GM19240 (cell line): ENCODE data around the gene USP6.
"Not testable (repeated sequence)": the region's sequence is repeated elsewhere in the genome, so short reads cannot be mapped to it uniquely, and the experiment has no call there.

Source experiments
- DNase-seq: peaks from one replicate; pipeline ENCODE4 v3.0.0; 2011; ENCODE audit warnings: low spot score; ENCODE audit not compliant: insufficient read length

USP6 gene

DNA sequence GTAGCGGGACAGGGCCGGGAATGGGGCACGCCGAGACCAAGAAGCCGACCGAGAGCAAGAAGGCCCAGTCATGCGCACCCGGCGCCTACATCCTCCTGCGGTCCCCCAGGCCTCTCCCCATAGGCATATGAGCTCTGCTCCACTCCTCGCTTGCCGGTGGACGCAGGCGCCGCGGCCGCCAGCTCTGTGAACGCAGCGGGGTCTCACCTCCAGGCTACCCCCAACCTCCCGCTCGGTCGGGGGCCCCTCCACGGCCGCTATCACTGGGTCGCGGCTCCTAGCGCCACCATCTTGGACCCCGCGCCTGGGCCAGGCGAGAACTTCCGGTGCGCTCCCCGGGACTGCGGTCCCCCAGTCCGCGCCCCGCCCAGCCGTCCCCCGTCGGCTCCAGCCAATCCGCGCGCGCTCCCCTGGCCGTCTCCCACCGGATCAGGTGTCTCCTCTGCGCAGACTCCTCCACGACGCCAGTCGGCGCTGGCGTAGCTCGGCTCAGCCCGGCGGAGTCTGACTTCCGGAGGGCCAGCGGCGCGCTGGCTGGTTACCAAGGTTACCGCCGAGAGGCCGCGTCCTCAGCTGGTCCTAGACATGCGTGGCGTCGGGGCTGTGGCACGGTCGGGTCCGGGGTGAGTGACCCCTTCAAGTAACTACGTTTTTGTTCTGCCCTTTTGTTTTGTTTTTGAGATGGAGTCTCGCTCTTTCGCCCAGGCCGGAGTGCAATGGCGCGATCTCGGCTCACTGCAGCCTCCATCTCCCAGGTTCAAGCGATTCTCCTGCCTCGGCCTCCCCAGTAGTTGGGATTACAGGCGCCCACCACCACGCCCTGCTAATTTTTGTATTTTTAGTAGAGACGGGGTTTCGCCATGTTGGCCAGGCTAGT, 75.9 kb downstream of the USP6 start, which contains the start of gene ZNF594:
Gene ZNF594 (minus strand): TSS at position 328 of the 877 bp plus-strand sequence. CDS start 7,612 bp downstream, outside the sequence.
- DNase-seq: peak; percentile 93

DNA sequence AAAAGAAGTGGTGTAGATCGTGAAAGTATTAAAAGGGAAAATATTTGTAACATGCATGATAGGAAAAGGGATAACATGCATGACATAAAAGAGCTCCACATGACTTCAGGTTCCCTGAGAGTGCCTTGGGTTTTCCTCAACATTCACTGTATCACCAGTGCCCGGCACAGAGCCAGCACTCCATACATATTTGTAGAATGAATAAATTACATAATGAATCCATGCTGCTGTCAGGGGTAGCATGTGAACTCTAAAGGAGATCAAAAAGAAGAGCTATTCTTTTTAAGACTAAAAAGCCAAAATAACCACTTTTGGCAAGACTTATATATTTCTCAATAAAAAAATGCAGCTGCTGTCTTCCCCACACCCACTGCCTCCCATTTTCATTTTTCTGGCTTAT, 78.5 kb downstream of the USP6 start:
- no peak for DNase-seq

DNA sequence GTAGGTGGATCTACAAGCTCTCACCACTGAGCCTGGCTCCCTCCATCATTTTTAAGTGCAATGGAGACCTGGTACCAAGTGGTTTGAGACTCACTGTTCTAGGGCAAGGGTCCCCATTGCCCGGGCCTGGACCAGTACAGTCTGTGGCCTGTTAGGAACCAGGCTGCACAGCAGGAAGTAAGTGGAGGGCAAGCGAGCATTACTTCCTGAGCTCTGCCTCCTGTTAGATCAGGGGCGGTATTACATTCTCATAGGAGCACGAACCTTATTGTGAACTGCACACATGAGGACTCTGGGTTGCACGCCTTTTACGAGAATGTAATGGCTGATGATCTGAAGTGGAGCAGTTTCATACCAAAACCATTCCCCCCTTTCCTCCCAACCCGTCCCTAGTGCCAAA, 82.6 kb downstream of the USP6 start:
- DNase-seq: no peak

DNA sequence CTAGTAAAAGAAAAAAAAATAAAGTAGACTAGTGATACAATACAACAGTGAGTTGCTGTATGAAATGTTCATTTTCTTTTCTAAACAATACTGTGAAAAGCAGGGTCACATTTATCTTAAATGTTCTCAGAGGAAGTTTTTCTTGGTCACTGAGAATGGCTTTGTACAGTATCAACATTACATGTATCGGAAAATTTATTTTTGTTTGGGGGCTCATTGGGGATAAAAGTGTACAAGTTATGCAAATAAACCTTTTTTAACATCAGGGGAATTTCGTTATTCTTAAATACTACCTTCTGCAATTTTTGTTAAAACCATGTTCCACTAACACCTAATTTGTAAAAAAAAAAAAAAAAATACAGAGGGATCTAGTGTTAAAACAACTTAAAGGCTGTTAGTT, 84.5 kb downstream of the USP6 start:
- no peak for DNase-seq

DNA sequence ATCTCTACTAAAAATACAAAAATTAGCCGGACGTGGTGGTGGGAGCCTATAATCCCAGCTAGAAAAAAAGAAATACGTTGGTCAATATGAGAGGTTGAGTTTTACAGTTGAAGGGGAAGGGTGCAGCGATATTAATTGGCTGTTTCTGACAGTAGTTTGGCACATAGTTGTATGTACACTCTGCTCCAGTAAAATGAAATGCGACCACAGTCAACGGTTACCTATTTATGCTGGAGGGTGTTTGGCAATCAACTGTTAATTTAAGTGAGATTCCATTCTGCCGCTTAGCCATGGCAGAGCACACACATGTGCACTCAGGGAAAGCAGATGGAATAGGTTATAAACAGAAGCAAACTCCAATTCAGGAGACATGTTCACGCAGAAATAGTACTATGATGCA, 85.2 kb downstream of the USP6 start:
- DNase-seq: no peak

DNA sequence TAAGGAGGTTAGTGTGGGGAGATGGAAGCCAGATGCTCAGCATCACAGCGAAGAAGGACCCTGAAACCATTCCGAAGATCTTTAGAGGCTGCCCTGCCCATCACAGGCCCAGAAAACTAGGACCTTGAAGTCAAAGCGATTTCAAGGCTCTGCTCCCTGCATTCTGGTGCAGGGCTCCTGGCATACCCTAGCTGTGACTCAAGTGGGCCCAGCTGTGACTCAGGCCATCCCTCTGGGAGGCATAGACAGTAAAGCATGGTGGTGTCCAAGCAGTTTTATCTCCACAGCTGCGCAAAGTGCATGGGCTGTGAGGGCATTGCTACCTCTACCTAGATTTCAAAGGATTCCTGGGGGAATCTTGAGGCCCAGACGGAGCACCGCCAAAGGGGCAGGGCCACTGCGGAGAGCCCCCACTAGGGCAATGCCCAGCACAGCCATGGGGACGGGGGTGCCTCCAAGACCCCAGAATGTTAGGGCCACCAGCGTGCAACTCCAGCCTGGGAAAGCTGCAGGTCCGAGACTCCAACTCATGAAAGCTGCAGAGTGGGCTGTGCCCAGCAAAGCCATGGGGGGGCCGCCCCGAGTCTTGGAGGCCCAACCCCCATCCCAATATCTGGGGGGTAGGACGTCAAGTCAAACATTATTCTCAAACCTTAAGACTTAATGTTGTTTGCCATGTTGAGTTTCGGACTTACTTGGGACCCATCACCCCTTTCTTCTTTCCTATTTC, 87.5 kb downstream of the USP6 start:
- DNase-seq: no peak

DNA sequence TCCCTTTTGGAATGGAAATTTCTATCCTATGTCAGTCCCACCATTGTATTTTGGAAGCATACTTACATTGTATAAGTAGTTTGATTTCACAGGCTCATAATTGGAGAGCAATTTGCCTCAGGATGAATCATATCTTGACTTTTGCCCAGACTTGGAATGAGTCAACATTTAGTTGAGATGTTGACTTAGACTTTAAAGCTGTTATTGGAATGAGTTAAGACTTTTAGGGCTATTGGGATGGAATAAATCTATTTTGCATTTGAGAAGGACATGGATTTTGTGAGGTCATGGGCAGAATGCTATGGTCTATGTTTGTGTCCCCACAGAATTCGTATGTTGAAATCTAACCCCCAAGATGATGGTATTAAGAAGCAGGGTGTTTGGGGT, 88.1 kb downstream of the USP6 start:
- no peak for DNase-seq

DNA sequence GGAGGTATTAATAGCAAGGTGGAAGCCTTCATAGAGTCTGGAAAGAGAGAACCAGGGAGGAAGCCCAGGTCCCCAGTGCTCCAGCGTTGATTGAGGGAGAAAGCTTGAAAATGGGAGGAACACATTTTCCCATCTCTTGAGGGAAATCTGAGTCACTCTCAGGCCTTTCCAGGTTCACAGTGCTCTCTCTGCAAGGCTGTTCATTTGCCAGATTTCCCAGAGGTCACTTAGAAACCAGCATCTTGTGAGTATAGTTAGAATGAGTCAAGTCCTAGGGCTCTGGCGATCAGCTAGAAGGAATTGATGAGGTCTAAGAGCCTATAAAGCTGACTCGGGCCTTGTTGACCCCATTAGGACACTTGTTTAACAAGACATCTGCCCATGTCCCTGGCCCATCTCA, 93.6 kb downstream of the USP6 start:
- no peak for DNase-seq

DNA sequence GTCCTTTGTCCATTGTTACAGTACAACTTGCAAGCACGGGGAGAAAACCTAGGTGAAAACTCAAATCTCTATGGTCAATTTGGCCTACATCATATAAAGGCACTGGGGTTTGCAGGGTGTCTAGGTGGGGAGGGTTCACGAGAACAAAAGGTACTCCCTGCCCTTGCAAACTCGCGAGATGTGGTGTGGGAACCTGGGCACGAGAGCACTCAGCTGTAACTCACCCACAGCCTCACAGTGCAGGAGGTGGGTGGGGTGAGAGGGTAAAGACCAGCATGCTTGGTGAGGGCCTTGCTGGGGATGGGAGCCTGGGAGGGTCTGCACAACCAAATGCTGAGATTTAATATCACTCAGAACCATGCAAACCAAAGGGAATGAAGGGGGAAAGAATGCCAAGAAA, 94.3 kb downstream of the USP6 start:
- no peak for DNase-seq

DNA sequence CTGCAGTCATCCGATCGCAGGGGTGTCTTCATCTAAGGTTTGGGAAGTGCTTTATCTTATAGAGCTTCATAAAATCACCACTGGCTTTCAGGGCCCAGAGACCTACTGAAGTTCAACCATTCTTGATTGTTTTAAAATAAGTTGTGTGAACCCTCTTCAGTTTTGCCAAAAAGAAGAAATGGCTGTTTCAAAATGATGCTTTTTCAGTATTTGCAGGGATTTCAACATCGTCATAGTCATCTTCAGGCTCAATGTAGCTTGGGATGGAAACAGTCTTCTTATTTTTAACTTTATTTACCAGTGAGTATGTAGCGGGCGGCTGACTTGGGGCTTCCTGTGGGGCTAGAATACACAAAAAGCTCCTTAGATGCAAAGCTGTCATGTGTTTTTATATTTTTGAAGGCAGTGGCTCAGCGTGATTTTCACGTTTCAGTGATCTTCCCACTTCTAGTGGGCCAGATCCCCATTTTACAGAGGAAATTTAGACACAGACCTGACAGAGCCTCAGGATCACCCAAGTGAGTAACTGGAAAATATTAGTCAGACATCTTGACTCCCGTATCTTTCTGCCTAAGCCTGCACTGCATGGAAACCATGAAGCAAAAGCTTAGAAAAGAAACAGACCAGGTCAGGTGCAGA, 94.9 kb downstream of the USP6 start:
- DNase-seq: no peak

DNA sequence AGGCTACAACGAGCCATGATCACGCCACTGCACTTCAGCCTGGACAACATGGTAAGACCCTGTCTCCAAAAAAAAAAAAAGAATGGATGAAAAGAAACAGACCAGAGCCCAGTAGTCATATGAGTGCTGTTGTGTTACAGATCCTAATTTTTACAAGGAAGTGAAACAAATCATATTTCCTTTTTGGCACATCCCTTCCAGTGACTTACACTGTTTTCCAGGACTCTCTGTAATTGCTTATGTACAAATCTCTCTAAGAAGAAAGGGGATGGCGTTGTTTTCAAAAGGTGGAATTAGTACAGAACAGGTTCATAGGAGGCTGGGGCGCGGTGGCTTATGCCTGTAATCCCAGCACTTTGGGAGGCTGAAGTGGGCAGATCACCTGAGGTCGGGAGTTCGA, 95.6 kb downstream of the USP6 start:
- DNase-seq: no peak

DNA sequence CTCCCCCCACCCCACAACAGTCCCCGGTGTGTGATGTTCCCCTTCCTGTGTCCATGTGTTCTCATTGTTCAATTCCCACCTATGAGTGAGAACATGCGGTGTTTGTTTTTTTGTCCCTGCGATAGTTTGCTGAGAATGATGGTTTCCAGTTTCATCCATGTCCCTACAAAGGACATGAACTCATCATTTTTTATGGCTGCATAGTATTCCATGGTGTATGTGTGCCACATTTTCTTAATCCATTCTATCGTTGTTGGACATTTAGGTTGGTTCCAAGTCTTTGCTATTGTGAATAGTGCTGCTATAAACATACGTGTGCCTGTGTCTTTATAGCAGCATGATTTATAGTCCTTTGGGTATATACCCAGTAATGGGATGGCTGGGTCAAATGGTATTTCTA, 101.7 kb downstream of the USP6 start:
- DNase-seq: not testable (repeated sequence)

DNA sequence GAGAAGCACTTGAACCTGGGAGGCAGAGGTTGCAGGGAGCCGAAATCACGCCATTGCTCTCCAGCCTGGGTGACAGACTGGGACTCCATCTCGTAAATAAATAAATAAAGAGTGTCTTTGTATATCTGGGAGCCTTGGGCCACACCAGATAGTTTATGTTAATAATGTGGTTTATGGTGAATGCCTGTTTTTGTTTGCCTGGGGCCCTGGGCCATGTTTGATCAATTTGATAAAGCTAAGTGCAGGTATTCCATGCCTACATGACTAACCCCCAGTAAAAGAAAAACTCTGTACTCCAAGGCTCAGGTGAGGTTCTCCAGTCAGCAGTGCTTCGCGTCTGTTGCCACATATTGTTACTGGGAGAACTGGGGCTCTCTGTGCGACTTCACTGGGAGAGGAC, 103.7 kb downstream of the USP6 start:
- DNase-seq: no peak

DNA sequence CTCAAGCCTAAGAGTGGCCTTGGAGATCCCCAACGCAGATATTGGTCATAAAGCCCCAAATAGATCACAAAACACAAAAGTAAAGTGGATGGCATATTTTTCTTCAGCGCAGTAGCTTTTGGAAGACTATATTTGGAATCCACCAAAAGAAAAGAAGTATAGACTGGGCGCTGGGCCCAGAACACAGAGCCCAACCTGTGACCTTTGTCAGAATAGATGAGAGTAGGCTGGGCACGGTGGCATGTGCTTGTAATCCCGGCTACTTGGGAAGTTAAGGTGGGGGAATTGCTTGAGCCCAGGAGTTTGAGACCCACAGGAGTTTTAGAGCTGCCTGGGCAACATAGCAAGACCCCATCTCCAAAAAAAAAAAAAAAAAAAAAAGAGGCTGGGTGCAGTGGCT, 104.2 kb downstream of the USP6 start:
- no peak for DNase-seq

DNA sequence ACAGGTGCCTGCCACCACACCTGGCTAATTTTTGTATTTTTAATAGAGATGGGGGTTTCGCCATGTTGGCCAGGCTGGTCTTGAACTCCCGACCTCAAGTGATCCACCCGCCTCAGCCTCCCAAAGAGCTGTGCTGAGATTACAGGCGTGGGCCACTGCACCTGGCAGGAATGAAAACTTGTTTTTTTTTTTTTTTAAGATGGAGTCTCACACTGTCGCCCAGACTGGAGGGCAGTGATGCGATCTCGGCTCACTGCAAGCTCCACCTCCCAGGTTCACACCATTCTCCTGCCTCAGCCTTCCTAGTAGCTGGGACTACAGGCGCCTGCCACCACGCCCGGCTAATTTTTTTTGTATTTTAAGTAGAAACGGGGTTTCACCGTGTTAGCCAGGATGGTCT, 106.1 kb downstream of the USP6 start:
- not testable (repeated sequence) for DNase-seq
